Measurements from ENCODE around the gene TAF4.

The TAF4 gene

DNA sequence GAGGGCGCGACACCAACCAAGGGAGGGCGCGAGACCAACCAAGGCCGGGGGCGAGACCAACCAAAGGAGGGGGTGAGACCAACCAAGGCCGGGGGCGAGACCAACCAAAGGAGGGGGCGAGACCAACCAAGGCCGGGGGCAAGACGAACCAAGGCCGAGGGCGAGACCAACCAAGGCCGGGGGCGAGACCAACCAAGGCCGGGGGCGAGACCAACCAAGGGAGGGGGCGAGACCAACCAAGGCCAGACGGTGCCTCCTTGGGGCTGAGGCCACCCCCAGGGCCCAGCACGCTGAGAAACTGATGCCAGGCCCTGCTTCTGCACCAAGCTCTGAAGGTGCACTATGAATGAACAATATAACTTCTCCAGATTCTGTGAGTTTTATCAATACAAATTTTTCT is 87.2 kb downstream of the TAF4 start:
- ChIA-PET CTCF (no interaction called here), POLR2A (no interaction called here)
- TF ChIP-seq, protein P1, sequence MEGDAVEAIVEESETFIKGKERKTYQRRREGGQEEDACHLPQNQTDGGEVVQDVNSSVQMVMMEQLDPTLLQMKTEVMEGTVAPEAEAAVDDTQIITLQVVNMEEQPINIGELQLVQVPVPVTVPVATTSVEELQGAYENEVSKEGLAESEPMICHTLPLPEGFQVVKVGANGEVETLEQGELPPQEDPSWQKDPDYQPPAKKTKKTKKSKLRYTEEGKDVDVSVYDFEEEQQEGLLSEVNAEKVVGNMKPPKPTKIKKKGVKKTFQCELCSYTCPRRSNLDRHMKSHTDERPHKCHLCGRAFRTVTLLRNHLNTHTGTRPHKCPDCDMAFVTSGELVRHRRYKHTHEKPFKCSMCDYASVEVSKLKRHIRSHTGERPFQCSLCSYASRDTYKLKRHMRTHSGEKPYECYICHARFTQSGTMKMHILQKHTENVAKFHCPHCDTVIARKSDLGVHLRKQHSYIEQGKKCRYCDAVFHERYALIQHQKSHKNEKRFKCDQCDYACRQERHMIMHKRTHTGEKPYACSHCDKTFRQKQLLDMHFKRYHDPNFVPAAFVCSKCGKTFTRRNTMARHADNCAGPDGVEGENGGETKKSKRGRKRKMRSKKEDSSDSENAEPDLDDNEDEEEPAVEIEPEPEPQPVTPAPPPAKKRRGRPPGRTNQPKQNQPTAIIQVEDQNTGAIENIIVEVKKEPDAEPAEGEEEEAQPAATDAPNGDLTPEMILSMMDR (IDR thresholded peaks at IDR 0.05; ENCODE audit: control extremely low read depth, extremely low read depth, low read depth, missing control alignments): no peak
- DNase-seq (ENCODE audit: extremely low spot score): no peak

DNA sequence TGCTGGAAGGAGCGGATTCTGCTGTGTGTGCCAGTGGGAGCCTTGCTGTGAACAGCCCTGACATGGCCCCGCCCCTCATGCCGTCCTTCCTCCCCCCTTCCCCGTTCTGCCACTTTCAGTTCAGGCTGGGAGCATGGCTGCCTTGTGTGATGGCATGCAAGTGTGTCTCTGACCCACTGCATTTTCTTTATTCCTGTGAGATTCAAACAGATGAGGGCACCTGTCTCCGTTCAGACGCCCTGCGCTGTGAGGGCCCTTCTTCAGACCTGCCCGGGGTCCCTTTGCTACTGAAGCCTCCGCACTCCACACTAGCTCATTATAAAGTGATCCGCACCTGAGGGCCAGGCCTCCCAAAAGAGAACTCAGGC is 88.3 kb downstream of the TAF4 start:
- TF ChIP-seq, protein P1 (IDR thresholded peaks at IDR 0.05; ENCODE audit: control extremely low read depth, extremely low read depth, low read depth, missing control alignments): no peak
- POLR2A ChIA-PET: no interaction called here

DNA sequence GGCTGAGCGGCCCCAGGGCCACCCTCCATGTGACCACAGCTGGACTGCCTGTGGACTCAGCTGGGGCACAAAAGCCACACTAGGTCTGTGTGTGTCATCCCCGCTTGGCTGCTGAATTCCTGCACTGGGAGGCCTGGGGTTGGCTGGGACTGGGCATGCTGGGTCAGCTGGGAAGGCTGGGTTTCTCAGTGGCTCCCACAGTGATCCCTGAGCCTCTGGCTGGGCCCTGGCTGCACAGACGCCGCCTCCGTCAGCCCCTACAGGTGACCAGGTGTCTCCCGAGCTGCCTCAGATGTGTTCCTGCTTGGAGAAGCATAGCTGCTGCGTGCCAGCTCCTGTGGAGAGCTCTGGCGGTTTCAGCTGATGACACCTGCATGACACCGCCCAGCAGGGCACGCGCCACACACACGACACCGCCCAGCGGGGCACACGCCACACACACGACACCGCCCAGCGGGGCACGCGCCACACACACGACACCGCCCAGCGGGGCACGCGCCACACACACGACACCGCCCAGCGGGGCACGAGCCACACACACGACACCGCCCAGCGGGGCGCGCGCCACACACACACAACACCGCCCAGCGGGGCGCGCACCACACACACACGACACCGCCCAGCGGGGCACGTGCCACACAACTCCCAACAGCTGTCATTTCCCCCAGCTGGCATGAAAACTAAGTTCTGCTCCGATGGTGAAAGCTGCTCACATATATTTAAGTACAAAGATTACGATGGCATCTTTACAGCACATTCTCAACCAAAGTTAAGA is 88.8 kb downstream of the TAF4 start:
- DNase-seq (ENCODE audit: extremely low spot score): no peak
- ChIA-PET CTCF (no interaction called here), POLR2A (no interaction called here)
- TF ChIP-seq, protein P1 (IDR thresholded peaks at IDR 0.05; ENCODE audit: control extremely low read depth, extremely low read depth, low read depth, missing control alignments): no peak

More for the DNA sequence above, 88.3 kb downstream of the TAF4 start:
- no peak for DNase-seq (ENCODE audit: extremely low spot score)
- CTCF ChIA-PET: no interaction called here

DNA sequence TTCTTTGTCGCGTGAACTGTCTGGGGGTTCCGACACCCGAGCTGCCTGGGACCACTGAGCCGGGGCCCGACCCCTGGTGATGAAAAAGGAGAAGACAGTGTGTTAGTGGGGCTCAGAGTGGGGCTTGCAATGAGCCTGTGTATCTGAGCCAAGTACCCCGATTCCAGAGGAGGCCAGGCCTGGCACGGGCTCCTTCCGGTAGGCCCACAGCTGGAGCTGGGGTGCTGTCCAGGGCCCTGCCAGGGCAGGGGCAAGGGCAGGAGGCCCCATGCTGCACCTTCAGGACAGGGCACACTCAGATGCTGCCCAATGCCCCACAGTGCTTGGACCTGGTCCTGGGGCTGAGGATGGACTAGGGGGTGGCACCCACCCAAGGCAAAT is 89.4 kb downstream of the TAF4 start:
- DNase-seq (ENCODE audit: extremely low spot score): no peak
- ChIA-PET CTCF (no interaction called here), POLR2A (no interaction called here)
- TF ChIP-seq, protein P1 (IDR thresholded peaks at IDR 0.05; ENCODE audit: control extremely low read depth, extremely low read depth, low read depth, missing control alignments): no peak

DNA sequence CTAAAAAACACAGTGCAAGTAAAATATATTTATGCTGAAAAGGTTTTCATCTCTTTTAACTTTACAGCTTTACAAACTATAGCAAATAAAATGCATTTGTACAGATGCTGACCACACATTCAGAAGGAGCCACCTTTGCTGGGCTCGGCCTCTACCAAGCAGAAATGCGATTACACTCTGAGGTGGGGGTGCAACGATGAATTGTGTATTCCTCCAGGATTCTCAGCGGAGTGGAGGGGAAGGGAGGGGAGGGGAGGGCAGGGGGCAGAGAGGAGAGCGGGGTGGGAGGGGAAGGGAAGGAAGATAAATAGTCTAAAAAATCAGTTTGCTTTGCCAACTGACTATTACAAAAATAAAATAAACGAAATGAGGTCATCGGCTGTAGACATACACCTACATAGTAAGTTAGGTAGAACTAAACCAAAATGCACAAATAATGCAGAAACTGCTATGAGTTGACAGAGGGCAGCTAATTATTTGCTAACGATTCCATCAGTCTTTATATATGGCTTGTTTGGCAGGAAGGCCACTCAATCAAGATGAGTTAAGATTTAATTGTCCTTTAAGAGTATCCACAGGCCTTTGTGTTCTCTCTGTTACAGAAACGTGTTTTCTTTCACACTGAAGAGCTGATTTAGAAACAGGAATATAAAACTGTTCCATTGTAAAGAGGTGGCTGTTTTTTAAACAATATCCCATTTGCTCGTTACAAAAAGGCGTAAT is 90.1 kb downstream of the TAF4 start:
- TF ChIP-seq, protein P1 (IDR thresholded peaks at IDR 0.05; ENCODE audit: control extremely low read depth, extremely low read depth, low read depth, missing control alignments): no peak
- ChIA-PET POLR2A (no interaction called here), CTCF (no interaction called here)
- DNase-seq (ENCODE audit: extremely low spot score): no peak

DNA sequence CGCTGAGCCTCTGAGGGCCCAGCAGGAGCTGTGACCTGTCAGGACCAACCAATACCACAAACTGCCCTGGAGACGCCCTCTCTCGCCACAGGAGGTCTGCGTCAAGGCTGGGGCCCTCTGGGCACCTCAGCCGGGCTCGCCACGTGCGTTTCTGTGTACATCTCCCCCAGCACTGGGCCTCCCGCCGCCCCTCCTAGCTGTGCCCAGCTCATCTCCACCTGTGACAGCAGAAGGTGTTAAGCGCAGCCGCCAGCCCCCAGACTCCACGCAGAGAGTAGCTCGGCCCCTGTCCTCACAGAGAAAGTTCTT is 91.4 kb downstream of the TAF4 start:
- no peak for DNase-seq (ENCODE audit: extremely low spot score)
- ChIA-PET POLR2A (no interaction called here), CTCF (interaction anchor here (1.2 kb wide), 1 partner anchor 10 kb away, joined by 3 read pairs; no protein-coding TSS in a partner anchor)
- TF ChIP-seq, protein P1 (IDR thresholded peaks at IDR 0.05; ENCODE audit: control extremely low read depth, extremely low read depth, low read depth, missing control alignments): no peak
